ENCODE data around the gene OXSM.

OXSM gene

DNA sequence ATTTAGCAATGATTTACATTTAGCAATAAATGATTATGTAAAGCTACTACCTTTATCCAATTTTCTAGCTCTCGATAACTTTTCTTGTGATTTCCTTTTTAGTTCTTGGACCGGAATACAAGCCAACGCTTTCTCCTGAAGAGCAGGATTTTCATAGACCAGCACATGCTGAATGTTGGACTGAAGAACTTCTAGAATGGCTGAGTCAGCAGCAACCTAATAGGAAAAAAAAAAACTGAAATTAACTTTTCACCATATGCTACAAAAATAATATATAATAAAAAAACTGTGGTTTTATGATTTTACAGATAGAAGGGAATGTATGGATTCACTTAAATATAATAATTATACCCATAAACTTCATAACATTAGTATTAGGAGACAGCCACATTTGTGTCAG is 38.8 kb upstream of the OXSM start:
- Histone ChIP-seq H2BK120ac (ENCODE audit: low read depth, low read length) (no peak overlapping the region), H4K5ac (ENCODE audit: low read length) (no peak overlapping the region), H3K4ac (ENCODE audit: low read depth, low read length) (no peak overlapping the region), H3K4me2 (ENCODE audit: low read length) (no peak overlapping the region), H3K18ac (ENCODE audit: low read length) (no peak overlapping the region), H3K4me1 (ENCODE audit: control insufficient read depth, low read depth, low read length) (peaks cover 2% of the 10 kb centered on the region), H3K27ac (ENCODE audit: low read depth, low read length) (no peak overlapping the region), H3K23ac (ENCODE audit: low read length) (no peak overlapping the region), H3K79me2 (ENCODE audit: control insufficient read depth, insufficient read depth, low read length) (no peaks in the 10 kb centered on the region), H2BK15ac (replicated peaks; ENCODE audit: low read depth) (no peak overlapping the region), H3K36me3 (ENCODE audit: control insufficient read depth, insufficient read depth, low read length) (no peaks in the 10 kb centered on the region), H3K9ac (ENCODE audit: low read length) (no peak overlapping the region), H3K27me3 (ENCODE audit: insufficient read depth, low read length, poor library complexity) (no peaks in the 10 kb centered on the region), H4K8ac (ENCODE audit: low read depth, low read length) (no peak overlapping the region), H2AK5ac (ENCODE audit: low read length) (no peak overlapping the region), H2BK5ac (ENCODE audit: low read length) (no peak overlapping the region), H3K79me1 (ENCODE audit: low read length) (no peaks in the 10 kb centered on the region), H3K4me3 (ENCODE audit: low read length) (no peak overlapping the region), H3K56ac (ENCODE audit: low read length) (no peak overlapping the region)
- no peak for DNase-seq
- WGBS (ENCODE audit: extremely low coverage, insufficient coverage, low lambda C conversion rate) = no CpG with 5 or more reads among the region's 3 CpGs

DNA sequence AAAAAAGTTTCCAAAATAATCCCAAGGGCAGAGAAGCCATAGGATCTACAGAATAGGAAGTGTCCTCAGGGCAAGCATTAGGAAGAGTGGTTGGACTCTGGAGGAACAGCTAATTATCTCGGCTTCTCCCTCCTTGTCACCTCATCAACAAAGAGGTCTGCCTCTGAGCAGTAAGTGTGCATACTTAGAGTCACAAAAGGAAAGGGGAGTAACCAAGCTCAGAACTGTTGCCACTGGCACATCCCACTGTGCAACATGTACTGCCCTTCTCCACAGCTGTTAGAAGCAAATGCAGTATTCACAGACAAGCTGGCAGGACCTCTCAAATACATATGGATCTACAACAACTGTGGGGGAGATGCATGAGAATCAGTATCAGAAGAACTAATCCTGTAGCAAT is 38.2 kb upstream of the OXSM start:
- Histone ChIP-seq H2AK5ac (ENCODE audit: low read length) (no peak overlapping the region), H3K4me3 (ENCODE audit: low read length) (no peak overlapping the region), H3K79me2 (ENCODE audit: control insufficient read depth, insufficient read depth, low read length) (no peaks in the 10 kb centered on the region), H3K79me1 (ENCODE audit: low read length) (no peaks in the 10 kb centered on the region), H2BK15ac (replicated peaks; ENCODE audit: low read depth) (no peak overlapping the region), H3K4me1 (ENCODE audit: control insufficient read depth, low read depth, low read length) (peaks cover 2% of the 10 kb centered on the region), H3K4me2 (ENCODE audit: low read length) (no peak overlapping the region), H2BK5ac (ENCODE audit: low read length) (no peak overlapping the region), H3K27ac (ENCODE audit: low read depth, low read length) (no peak overlapping the region), H3K23ac (ENCODE audit: low read length) (no peak overlapping the region), H2BK120ac (ENCODE audit: low read depth, low read length) (no peak overlapping the region), H3K18ac (ENCODE audit: low read length) (no peak overlapping the region), H4K8ac (ENCODE audit: low read depth, low read length) (no peak overlapping the region), H3K9ac (ENCODE audit: low read length) (no peak overlapping the region), H4K5ac (ENCODE audit: low read length) (no peak overlapping the region), H3K27me3 (ENCODE audit: insufficient read depth, low read length, poor library complexity) (no peaks in the 10 kb centered on the region), H3K56ac (ENCODE audit: low read length) (no peak overlapping the region), H3K36me3 (ENCODE audit: control insufficient read depth, insufficient read depth, low read length) (no peaks in the 10 kb centered on the region), H3K4ac (ENCODE audit: low read depth, low read length) (no peak overlapping the region)
- peak; percentile 17 for DNase-seq
- no CpG with 5 or more reads among the region's 1 CpG for WGBS (ENCODE audit: extremely low coverage, insufficient coverage, low lambda C conversion rate)

DNA sequence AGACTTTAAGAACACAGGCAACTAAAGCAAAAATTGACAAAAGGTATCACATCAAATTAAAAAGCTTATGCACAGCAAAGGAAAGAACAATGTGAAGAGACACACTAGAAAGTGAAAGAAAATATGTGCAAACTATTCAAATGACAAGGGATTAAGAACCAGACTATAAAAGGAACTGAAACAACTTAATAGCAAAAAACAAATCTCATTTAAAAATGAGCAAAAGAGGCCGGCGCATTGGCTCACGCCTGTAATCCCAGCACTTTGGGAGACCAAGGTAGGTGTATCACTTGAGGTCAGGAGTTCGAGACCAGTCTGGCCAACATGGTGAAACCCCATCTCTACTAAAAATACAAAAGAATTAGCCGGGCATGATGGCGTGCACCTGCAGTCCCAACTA is 21.0 kb upstream of the OXSM start:
- no peak overlapping the region for H3K4me2 ChIP-seq (ENCODE audit: low read length)
- H2AK5ac ChIP-seq (ENCODE audit: low read length) = no peak overlapping the region
- H3K79me1 ChIP-seq (ENCODE audit: low read length) = no peaks in the 10 kb centered on the region
- no peak overlapping the region for H3K4ac ChIP-seq (ENCODE audit: low read depth, low read length)
- no peak overlapping the region for H3K18ac ChIP-seq (ENCODE audit: low read length)
- H3K9ac ChIP-seq (ENCODE audit: low read length) = no peak overlapping the region
- no peak overlapping the region for H3K56ac ChIP-seq (ENCODE audit: low read length)
- no peak overlapping the region for H3K27ac ChIP-seq (ENCODE audit: low read depth, low read length)
- H2BK120ac ChIP-seq (ENCODE audit: low read depth, low read length) = no peak overlapping the region
- no peak overlapping the region for H4K5ac ChIP-seq (ENCODE audit: low read length)
- WGBS (ENCODE audit: extremely low coverage, insufficient coverage, low lambda C conversion rate) = no CpG with 5 or more reads among the region's 6 CpGs
- H3K79me2 ChIP-seq (ENCODE audit: control insufficient read depth, insufficient read depth, low read length) = no peaks in the 10 kb centered on the region
- H3K23ac ChIP-seq (ENCODE audit: low read length) = no peak overlapping the region
- H2BK5ac ChIP-seq (ENCODE audit: low read length) = no peak overlapping the region
- no peaks in the 10 kb centered on the region for H3K27me3 ChIP-seq (ENCODE audit: insufficient read depth, low read length, poor library complexity)
- H3K4me1 ChIP-seq (ENCODE audit: control insufficient read depth, low read depth, low read length) = no peaks in the 10 kb centered on the region
- no peak for DNase-seq
- H4K8ac ChIP-seq (ENCODE audit: low read depth, low read length) = no peak overlapping the region
- H3K4me3 ChIP-seq (ENCODE audit: low read length) = no peak overlapping the region
- no peak overlapping the region for H2BK15ac ChIP-seq (replicated peaks; ENCODE audit: low read depth)
- H3K36me3 ChIP-seq (ENCODE audit: control insufficient read depth, insufficient read depth, low read length) = no peaks in the 10 kb centered on the region

DNA sequence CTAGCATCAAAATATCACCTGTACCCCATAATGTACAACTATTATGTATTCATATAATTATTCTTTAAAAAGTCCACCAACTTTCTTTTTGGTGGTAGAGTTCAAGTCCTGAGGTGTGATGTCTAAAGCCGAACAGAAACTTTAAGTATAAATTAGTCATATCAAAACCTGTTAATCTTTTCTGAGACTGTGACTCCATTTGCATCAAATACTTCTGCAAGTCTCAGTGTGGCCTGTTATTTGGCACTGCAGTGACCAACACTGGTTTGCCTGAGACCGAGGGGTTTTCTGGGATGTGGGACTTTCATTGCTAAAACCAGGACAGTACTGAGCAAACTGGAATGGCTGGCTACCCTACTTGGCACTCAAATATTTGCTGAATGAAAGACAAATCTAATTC is 14.0 kb upstream of the OXSM start:
- Histone ChIP-seq H3K4me1 (ENCODE audit: control insufficient read depth, low read depth, low read length) (no peaks in the 10 kb centered on the region), H3K18ac (ENCODE audit: low read length) (no peak overlapping the region), H2BK15ac (replicated peaks; ENCODE audit: low read depth) (no peak overlapping the region), H2BK120ac (ENCODE audit: low read depth, low read length) (no peak overlapping the region), H4K5ac (ENCODE audit: low read length) (no peak overlapping the region), H3K4me3 (ENCODE audit: low read length) (no peak overlapping the region), H3K4me2 (ENCODE audit: low read length) (no peak overlapping the region), H4K8ac (ENCODE audit: low read depth, low read length) (no peak overlapping the region), H3K36me3 (ENCODE audit: control insufficient read depth, insufficient read depth, low read length) (peaks cover 2% of the 10 kb centered on the region), H3K79me1 (ENCODE audit: low read length) (no peaks in the 10 kb centered on the region), H3K27me3 (ENCODE audit: insufficient read depth, low read length, poor library complexity) (no peaks in the 10 kb centered on the region), H2AK5ac (ENCODE audit: low read length) (no peak overlapping the region), H3K27ac (ENCODE audit: low read depth, low read length) (no peak overlapping the region), H3K9ac (ENCODE audit: low read length) (no peak overlapping the region), H3K23ac (ENCODE audit: low read length) (no peak overlapping the region), H3K56ac (ENCODE audit: low read length) (no peak overlapping the region), H3K79me2 (ENCODE audit: control insufficient read depth, insufficient read depth, low read length) (no peaks in the 10 kb centered on the region), H3K4ac (ENCODE audit: low read depth, low read length) (no peak overlapping the region), H2BK5ac (ENCODE audit: low read length) (no peak overlapping the region)
- WGBS (ENCODE audit: extremely low coverage, insufficient coverage, low lambda C conversion rate) = no CpG with 5 or more reads among the region's 2 CpGs
- DNase-seq = no peak

DNA sequence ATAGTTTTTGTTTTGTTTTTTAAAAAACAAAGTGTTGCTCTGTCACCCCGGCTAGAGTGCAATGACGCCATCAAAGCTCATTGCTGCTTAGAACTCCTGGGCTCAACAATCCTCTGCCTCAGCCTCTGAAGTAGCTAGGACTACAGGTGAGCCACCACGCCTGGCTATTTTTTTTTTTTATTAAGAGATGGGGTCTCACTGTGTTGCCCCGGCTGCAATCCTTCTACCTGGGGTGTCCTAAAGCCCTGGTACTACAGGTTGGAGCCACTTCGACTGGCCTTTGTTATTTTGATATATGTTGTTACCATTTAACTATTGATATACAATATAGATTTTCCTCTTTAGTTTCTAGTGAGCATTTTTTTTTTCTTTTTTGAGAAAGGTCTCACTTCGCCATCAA is 9.3 kb upstream of the OXSM start:
- Histone ChIP-seq H3K9ac (ENCODE audit: low read length) (no peak overlapping the region), H3K4me2 (ENCODE audit: low read length) (no peak overlapping the region), H2BK5ac (ENCODE audit: low read length) (no peak overlapping the region), H3K79me1 (ENCODE audit: low read length) (peaks cover 2% of the 10 kb centered on the region), H3K4me1 (ENCODE audit: control insufficient read depth, low read depth, low read length) (peaks cover 5% of the 10 kb centered on the region), H3K4ac (ENCODE audit: low read depth, low read length) (no peak overlapping the region), H2AK5ac (ENCODE audit: low read length) (no peak overlapping the region), H2BK120ac (ENCODE audit: low read depth, low read length) (no peak overlapping the region), H3K27me3 (ENCODE audit: insufficient read depth, low read length, poor library complexity) (no peaks in the 10 kb centered on the region), H3K18ac (ENCODE audit: low read length) (no peak overlapping the region), H3K79me2 (ENCODE audit: control insufficient read depth, insufficient read depth, low read length) (peaks cover 2% of the 10 kb centered on the region), H3K4me3 (ENCODE audit: low read length) (no peak overlapping the region), H4K8ac (ENCODE audit: low read depth, low read length) (no peak overlapping the region), H3K23ac (ENCODE audit: low read length) (no peak overlapping the region), H3K56ac (ENCODE audit: low read length) (no peak overlapping the region), H4K5ac (ENCODE audit: low read length) (no peak overlapping the region), H2BK15ac (replicated peaks; ENCODE audit: low read depth) (no peak overlapping the region), H3K27ac (ENCODE audit: low read depth, low read length) (no peak overlapping the region), H3K36me3 (ENCODE audit: control insufficient read depth, insufficient read depth, low read length) (peaks cover 2% of the 10 kb centered on the region)
- no peak for DNase-seq
- WGBS (ENCODE audit: extremely low coverage, insufficient coverage, low lambda C conversion rate) = no CpG with 5 or more reads among the region's 6 CpGs

DNA sequence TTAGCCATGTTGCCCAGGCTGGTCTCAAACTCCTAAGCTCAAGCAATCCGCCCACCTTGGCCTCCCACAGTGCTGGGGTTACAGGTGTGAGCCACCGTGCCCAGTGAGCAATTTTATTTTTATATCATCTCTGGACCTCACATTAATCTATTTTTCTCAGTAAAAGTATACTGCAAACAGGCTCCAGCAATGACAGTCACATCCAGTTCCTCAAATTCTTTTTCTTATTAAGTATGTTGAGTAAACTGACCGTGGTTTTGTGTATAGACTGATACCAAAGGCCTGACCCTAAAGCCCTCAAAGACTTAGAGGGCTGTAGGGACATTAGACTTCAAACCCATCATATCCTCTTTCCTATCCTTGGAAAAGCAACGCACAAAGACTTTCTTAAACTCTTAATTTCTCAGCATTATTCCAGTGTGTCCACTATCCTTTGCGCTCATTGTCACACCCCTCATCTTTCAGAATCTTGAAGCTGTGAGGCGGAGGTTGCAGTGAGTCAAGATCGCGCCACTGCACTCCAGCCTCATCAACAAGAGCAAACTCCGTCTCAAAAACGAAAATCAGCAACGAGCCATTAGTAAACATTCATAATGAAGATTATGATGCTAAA is 8.6 kb upstream of the OXSM start:
- H3K27me3 ChIP-seq (ENCODE audit: insufficient read depth, low read length, poor library complexity) = no peaks in the 10 kb centered on the region
- WGBS (ENCODE audit: extremely low coverage, insufficient coverage, low lambda C conversion rate) = no CpG with 5 or more reads among the region's 11 CpGs
- no peak overlapping the region for H3K27ac ChIP-seq (ENCODE audit: low read depth, low read length)
- H3K23ac ChIP-seq (ENCODE audit: low read length) = no peak overlapping the region
- peaks cover 2% of the 10 kb centered on the region for H3K79me1 ChIP-seq (ENCODE audit: low read length)
- H3K79me2 ChIP-seq (ENCODE audit: control insufficient read depth, insufficient read depth, low read length) = peaks cover 2% of the 10 kb centered on the region
- H3K4me2 ChIP-seq (ENCODE audit: low read length) = no peak overlapping the region
- H3K4ac ChIP-seq (ENCODE audit: low read depth, low read length) = no peak overlapping the region
- DNase-seq = no peak
- no peak overlapping the region for H3K18ac ChIP-seq (ENCODE audit: low read length)
- H3K9ac ChIP-seq (ENCODE audit: low read length) = no peak overlapping the region
- no peak overlapping the region for H4K5ac ChIP-seq (ENCODE audit: low read length)
- no peak overlapping the region for H2BK120ac ChIP-seq (ENCODE audit: low read depth, low read length)
- no peak overlapping the region for H2BK5ac ChIP-seq (ENCODE audit: low read length)
- no peak overlapping the region for H2AK5ac ChIP-seq (ENCODE audit: low read length)
- peaks cover 2% of the 10 kb centered on the region for H3K36me3 ChIP-seq (ENCODE audit: control insufficient read depth, insufficient read depth, low read length)
- H4K8ac ChIP-seq (ENCODE audit: low read depth, low read length) = no peak overlapping the region
- H3K56ac ChIP-seq (ENCODE audit: low read length) = no peak overlapping the region
- no peak overlapping the region for H3K4me3 ChIP-seq (ENCODE audit: low read length)
- H3K4me1 ChIP-seq (ENCODE audit: control insufficient read depth, low read depth, low read length) = peaks cover 5% of the 10 kb centered on the region
- H2BK15ac ChIP-seq (replicated peaks; ENCODE audit: low read depth) = no peak overlapping the region
